GM12875 (cell line): ENCODE measurements around the gene CHURC1.
"Not testable (repeated sequence)": the region's sequence is repeated elsewhere in the genome, so short reads cannot be mapped to it uniquely, and the experiment has no call there.

Source experiments
- H3K4me3 ChIP-seq: one replicate; pipeline ENCODE4 v1.5.1; 2011; ENCODE audit warnings: low read depth, low read length, control low read depth
- CTCF ChIP-seq: IDR thresholded peaks from 2 replicates; pipeline ENCODE4 v1.5.1; 2011; ENCODE audit warnings: low read depth, mild to moderate bottlenecking, control low read depth, inconsistent platforms, low read length, moderate library complexity, borderline replicate concordance; ENCODE audit not compliant: insufficient read depth

The CHURC1 gene

GRCh38 chr14:64906022-64906421 is 8.2 kb upstream of the CHURC1 start:
- TF ChIP-seq CTCF, result no peak
- no peak overlapping the region for H3K4me3 ChIP-seq

GRCh38 chr14:64910847-64911495 is 3.3 kb upstream of the CHURC1 start:
- TF ChIP-seq CTCF, result peak; percentile 32; the same call in 1 of the 2 replicates
- no peak overlapping the region for H3K4me3 ChIP-seq

GRCh38 chr14:64912261-64912660 is 2.0 kb upstream of the CHURC1 start:
- TF ChIP-seq CTCF, result no peak
- no peak overlapping the region for H3K4me3 ChIP-seq

- H3K4me3 ChIP-seq, result not testable (repeated sequence)
Measured at GRCh38 chr14:64913477-64913876, 778 bp upstream of the CHURC1 start.

GRCh38 chr14:64915029-64915424 is 772 bp downstream of the CHURC1 start:
- TF ChIP-seq CTCF, result no peak

GRCh38 chr14:64915797-64916196 is 1.5 kb downstream of the CHURC1 start:
- no peak for TF ChIP-seq CTCF
- no peak overlapping the region for H3K4me3 ChIP-seq

More at GRCh38 chr14:64915029-64915424, 772 bp downstream of the CHURC1 start:
- H3K4me3 ChIP-seq, result peak overlapping the region; percentile 97

GRCh38 chr14:64918216-64918615 is 4.0 kb downstream of the CHURC1 start:
- no peak for TF ChIP-seq CTCF

More at GRCh38 chr14:64918216-64918615, 4.0 kb downstream of the CHURC1 start:
- no peak overlapping the region for H3K4me3 ChIP-seq
